ENCODE measurements around the gene GALR2.
"Not testable (repeated sequence)": the region's sequence is repeated elsewhere in the genome, so short reads cannot be mapped to it uniquely, and the experiment has no call there.

GALR2 gene

GRCh38 chr17:76074390-76075363 lies at the start of gene GALR2:
TSS of gene GALR2 (plus strand) at chr17:76074781. CDS start at chr17:76074884, 103 bp downstream.
- no peak for DNase-seq (ENCODE audit: low read depth)

- no peak for DNase-seq (ENCODE audit: low read depth)
These were observed 49.3 kb upstream of the GALR2 start for GRCh38 chr17:76025294-76025693.

GRCh38 chr17:76026714-76027158 lies 47.8 kb upstream of the GALR2 start:
- DNase-seq (ENCODE audit: low read depth) = no peak

- no peak for DNase-seq (ENCODE audit: low read depth)
These were observed 47.3 kb upstream of the GALR2 start, which contains the start of gene EVPL for GRCh38 chr17:76027159-76027839. TSS of gene EVPL (minus strand) at chr17:76027306. CDS start at chr17:76027198, 108 bp downstream.

- DNase-seq (ENCODE audit: low read depth) = no peak
These were observed 42.4 kb upstream of the GALR2 start for GRCh38 chr17:76032073-76032779.

GRCh38 chr17:76032780-76033108 lies 41.8 kb upstream of the GALR2 start:
- DNase-seq (ENCODE audit: low read depth) = no peak

- DNase-seq (ENCODE audit: low read depth) = no peak
These were observed 41.4 kb upstream of the GALR2 start for GRCh38 chr17:76033139-76033538.

- DNase-seq (ENCODE audit: low read depth) = no peak
These were observed 39.9 kb upstream of the GALR2 start for GRCh38 chr17:76034428-76035350.

GRCh38 chr17:76036497-76037261 lies 37.9 kb upstream of the GALR2 start:
- no peak for DNase-seq (ENCODE audit: low read depth)

GRCh38 chr17:76038050-76038449 lies 36.5 kb upstream of the GALR2 start:
- DNase-seq (ENCODE audit: low read depth) = no peak

GRCh38 chr17:76039121-76039520 lies 35.5 kb upstream of the GALR2 start:
- DNase-seq (ENCODE audit: low read depth) = no peak

- DNase-seq (ENCODE audit: low read depth) = no peak
These were observed 34.2 kb upstream of the GALR2 start for GRCh38 chr17:76040376-76040775.

- DNase-seq (ENCODE audit: low read depth) = not testable (repeated sequence)
These were observed 31.7 kb upstream of the GALR2 start for GRCh38 chr17:76042868-76043267.

- not testable (repeated sequence) for DNase-seq (ENCODE audit: low read depth)
These were observed 30.0 kb upstream of the GALR2 start for GRCh38 chr17:76044475-76045007.

- DNase-seq (ENCODE audit: low read depth) = no peak
These were observed 28.5 kb upstream of the GALR2 start for GRCh38 chr17:76046064-76046463.

- no peak for DNase-seq (ENCODE audit: low read depth)
These were observed 26.5 kb upstream of the GALR2 start for GRCh38 chr17:76048025-76048605.

GRCh38 chr17:76048711-76049110 lies 25.9 kb upstream of the GALR2 start:
- no peak for DNase-seq (ENCODE audit: low read depth)

GRCh38 chr17:76049239-76049638 lies 25.3 kb upstream of the GALR2 start:
- DNase-seq (ENCODE audit: low read depth) = no peak

GRCh38 chr17:76049836-76050537 lies 24.6 kb upstream of the GALR2 start:
- no peak for DNase-seq (ENCODE audit: low read depth)
